Amniotic stem cell (primary cell): Measurements from ENCODE around the gene EFHD1.
"Not testable (repeated sequence)": the region's sequence is repeated elsewhere in the genome, so short reads cannot be mapped to it uniquely, and the experiment has no call there.

Experiments
- DNase-seq: peaks from one replicate; lab custom pipeline; 2025; lab: John Stamatoyannopoulos, UW

Gene EFHD1

DNA sequence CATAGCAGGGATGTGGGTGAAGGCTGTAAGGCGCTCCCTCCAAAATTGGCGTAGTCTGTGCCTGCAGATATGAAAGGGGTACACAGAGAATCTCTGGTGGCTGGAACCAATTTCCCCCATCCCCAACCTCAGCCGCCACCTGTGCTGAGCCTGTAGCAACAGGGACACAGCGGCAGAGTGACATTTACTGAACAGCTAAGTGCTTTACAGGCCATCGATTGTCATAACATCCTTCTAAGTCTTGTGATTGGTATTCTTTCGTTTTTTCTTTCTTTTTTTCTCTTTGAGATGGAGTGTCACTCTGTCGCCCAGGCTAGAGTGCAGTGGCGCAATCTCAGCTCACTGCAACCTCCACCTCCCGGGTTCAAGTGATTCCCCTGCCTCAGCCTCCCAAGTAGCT lies 12.2 kb upstream of the EFHD1 start:
- DNase-seq = no peak

- DNase-seq = no peak
Observed at GRCh38 chr2:232622563-232622962, 10.8 kb upstream of the EFHD1 start.

DNA sequence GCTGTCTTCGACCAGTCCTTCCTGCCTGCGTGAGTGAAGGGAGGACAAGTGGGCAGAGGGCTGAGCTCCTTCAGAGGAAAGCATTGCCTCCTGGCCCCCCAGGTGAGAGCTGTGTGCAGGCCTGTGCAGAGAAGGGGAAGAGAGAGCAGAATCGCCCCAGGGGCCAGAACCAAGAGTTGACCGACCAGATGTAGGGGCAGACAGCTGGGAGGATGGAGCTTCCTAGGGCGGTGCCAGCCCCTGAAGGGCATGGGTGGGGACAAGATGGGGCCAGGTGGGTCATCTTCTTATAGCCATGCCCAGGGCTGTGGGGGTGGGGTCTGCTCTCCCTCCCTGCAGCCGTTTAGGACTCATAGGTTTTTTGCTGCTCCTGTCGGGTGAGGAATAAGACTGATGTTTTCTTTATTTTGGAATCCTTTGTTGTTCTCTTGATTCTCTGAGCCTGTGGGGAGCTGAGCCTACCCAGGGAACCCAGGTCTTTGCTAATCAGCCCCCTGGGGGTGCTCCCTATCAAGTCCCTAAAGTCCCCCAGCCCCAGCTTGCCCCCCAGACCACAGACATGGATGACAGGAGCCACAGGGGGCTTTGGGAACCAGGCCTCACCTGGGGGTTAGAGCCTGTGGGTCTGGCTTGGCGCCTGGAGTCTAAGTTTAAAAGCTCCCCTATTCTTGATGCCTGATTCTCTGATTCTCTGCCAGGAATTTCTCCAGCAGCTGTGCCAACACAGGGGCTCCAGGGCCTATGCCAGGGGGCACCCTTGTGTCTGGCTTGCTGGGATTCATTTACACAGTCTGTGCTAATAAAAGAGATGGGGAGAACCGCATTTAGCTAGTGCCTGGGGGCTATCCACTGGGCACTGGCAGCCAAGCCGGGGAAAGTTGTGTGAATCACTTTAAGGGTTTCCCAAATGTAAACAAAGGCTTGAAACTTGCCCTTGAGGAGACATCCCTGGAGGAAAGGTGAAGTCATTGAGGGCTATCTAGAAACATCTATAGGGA lies 9.3 kb upstream of the EFHD1 start:
- no peak for DNase-seq

DNA sequence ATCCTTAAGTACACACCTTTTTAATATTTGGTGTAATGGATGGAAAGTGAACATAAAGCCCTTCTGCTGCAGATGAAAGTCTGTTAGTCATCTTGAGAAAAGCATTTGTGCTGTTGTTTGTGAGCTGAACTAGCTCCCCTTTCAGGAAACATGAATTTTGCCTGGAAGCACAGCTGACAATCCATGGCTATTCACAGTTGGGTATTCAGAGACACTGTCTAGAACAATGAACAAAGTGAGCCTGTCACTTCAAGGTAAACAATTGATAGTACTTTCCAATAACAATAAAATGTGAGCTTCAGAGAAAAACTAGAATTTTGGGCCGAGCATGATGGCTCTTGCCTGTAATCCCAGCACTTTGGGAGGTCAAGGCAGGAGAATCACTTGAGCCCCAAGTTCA lies 6.8 kb upstream of the EFHD1 start:
- DNase-seq = no peak

GRCh38 chr2:232628466-232629128 lies 4.8 kb upstream of the EFHD1 start:
- no peak for DNase-seq

DNA sequence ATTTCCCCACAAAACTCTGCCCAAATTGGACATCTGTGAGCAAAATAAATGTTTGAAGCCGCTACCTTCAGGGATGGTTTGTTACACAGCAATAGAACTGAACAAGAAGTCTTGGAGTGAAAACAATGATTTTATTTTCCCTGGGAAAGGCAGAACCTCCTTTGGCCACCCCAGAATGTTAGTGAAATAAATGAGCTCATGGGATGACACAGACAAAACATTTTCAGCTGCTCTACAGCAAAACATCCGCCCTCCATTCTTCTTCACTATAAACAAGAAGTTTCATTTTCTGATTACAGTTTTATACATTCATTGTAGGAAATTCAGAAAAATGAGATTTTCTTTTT lies 4.3 kb upstream of the EFHD1 start:
- no peak for DNase-seq

DNA sequence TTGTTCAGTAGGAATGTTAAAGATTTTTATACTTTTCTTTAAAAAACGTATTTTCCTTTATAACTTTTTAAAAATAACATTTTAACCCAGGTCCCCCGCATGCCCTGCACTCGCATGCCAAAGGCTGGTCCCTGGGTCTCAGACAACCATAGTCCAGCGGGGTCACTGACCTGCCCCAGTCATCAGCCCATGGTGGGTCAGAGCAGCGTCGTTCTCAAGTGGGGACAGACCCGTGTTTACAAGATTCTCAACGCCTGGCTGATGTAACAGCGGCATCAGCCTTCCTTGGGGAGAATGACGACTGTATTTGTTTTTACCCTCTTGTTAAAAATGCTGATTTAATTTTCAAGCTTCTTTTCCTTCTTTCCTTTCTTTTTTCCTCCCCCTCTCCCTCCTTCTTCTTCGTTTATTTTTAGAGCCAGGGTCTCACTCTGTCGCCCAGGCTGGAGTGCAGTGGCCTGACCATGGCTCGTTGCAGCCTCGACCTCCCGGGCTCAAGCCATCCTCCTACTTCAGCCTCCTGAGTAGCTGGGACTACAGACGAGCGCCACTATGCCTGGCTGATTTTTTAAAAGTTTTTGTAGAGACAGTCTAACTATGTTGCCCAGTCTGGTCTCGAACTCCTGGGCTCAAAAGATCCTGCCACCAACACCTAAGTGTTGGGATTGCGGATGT lies 1.0 kb upstream of the EFHD1 start:
- DNase-seq = no peak

DNA sequence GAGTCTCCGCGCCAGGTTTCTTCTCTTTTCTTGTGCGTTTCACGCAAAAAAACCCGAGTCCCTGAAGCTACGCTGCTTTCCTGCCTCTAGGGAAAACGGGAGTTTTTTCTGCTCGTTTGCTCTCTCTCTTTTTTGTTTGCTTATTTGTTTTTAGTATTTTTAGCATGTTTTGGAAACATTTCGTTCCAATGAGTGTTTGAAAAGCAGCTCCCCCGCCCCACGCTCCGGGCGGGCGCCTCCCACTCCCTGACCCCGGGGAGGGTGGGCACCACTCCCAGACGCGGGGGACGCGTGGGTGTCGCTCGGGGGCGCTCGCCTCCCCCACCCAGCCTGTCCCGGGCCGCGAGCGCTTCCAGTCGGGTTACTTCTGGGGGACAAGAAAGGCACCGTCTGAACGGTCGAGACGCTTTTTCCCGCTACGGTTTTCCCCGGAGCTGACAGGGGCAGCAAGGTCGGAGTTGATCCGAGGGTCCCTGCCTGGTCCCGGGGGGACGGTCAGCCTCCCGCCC lies 446 bp upstream of the EFHD1 start:
- DNase-seq = no peak

- DNase-seq = no peak
Observed at GRCh38 chr2:232634206-232635150, 1.1 kb downstream of the EFHD1 start.

DNA sequence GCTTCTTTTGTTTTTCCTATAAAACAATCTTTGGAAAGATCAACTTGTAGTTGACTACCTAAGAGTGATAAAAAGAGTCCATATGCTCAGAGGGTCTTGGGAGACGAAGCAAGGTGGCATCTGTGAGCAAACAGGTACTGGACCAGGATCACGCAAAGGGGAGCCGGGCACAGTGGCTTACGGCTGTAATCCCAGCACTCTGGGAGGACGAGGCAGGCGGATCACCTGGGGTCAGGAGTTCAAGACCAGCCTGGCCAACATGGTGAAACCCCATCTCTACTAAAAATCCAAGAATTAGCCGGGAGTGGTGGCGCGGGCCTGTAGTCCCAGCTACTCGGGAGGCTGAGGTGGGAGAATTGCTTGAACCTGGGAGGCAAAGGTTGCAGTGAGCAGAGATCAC lies 2.0 kb downstream of the EFHD1 start:
- DNase-seq = not testable (repeated sequence)

GRCh38 chr2:232635820-232636219 lies 2.4 kb downstream of the EFHD1 start:
- no peak for DNase-seq

- DNase-seq = no peak
Observed at GRCh38 chr2:232636788-232637420, 3.5 kb downstream of the EFHD1 start.

GRCh38 chr2:232637866-232638583 lies 4.6 kb downstream of the EFHD1 start:
- no peak for DNase-seq

GRCh38 chr2:232641153-232641848 lies 7.9 kb downstream of the EFHD1 start:
- DNase-seq = no peak

DNA sequence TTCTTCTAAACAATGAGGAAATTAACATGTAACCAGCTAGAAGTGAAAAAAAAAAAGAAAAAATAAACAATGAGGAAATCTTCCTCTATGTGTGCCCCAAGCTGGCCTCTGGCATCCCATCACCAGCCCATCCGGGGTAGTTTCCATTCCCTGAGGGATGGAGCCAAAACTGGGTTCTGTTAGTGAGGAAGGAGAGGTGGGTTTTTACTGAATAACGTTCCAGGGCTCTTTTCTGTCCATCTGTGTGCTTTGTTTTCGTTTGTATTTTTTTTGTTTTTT lies 9.7 kb downstream of the EFHD1 start:
- DNase-seq = no peak

GRCh38 chr2:232643813-232644347 lies 10.5 kb downstream of the EFHD1 start:
- no peak for DNase-seq

DNA sequence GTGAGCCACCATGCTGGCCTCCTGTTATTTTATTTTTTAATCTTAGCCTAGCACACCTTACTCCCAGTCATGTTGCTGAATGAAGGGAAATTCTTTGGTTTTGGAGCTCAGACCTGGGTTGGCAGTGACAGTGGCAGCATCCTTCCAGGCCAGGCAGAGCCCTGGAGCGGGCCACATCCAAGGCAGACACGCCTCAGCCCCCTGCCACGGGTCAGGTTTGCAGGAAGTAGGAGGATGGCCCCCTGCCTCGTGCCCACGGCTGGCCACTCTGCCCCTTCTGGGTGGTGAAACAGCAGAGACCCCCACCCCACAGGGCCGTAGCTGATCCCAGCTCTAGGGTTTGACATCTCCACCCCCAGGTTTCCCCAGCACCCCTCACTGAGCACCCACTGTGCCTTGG lies 11.7 kb downstream of the EFHD1 start:
- no peak for DNase-seq

DNA sequence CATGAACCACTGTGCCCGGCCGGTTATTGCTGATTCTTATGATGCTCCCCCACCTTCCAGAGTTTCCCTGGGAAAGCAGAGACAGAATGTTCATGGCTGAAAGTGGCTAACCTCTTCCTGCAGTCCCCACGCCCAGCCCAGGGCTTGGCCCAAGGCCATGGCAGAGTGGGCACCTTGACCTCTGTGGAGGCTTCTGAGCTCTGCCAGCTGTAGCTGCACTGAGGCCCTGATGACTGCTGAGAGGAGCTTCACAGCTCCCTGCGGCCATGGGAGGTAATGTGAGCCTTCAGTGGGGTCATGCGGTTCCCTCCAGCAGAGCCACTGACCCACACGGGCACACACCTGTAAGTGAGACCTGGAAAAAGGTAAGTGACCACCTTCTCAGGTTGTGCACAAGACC lies 13.3 kb downstream of the EFHD1 start:
- DNase-seq = no peak

- no peak for DNase-seq
Observed at GRCh38 chr2:232647261-232647660, 13.9 kb downstream of the EFHD1 start.

- no peak for DNase-seq
Observed at GRCh38 chr2:232649033-232649432, 15.6 kb downstream of the EFHD1 start.
